ENCODE measurements around the gene SLC26A4.

Gene SLC26A4

DNA sequence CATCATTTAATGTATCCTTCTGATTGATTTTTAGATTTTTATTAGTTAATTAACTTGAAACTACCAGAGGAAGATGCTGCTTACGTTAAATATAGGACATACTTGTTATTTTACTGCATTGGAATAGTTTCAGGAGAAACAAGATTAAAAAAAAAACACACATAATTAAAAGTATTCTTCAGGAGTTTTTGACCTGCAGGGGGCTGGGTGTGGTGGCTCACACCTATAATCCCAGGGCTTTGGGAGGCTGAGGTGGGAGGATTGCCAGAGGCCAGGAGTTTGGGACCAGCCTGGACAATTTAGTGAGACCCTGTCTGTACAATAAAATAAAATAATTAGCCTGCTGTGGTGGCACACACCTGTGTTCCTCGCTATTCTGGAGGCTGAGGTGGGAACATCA lies 94.0 kb downstream of the SLC26A4 start:
- DNase-seq = no peak

DNA sequence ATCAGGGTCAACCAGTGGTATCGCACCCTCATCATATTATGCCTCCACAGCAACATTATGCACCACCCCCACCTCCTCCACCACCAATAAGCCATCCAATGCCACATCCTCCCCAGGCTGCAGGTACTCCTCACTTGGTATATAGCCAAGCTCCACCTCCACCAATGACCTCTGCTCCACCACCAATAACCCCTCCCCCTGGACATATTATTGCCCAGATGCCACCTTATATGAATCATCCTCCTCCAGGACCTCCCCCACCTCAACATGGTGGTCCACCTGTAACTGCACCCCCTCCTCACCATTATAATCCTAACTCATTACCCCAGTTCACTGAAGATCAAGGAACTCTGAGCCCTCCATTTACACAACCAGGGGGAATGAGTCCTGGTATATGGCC lies 98.0 kb downstream of the SLC26A4 start:
- no peak for DNase-seq

DNA sequence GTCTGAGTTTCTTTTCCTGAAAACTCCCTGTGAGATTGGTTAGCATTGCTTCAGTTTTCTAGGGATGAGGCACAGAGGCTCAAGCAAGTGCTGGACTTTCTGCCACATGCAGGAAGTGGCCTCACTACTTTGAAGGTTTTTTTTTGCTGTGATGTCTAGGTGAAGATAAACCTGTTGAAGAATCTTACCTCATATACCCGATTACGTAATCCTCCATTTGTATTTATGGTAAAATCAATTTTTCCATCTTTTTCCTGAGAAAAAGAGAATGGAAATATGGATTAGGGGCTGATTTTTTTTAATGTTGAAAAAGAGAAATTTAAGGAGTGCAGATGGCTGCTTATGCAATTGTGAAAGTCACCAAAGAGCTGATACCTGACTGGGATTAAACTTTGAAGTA lies 106.8 kb downstream of the SLC26A4 start:
- no peak for DNase-seq

All from COR-L47 (cell line).